Aorta (tissue), 5 donors: ENCODE data around the gene SOD2. TPM values are rescaled to one million over a fixed set of nuclear protein-coding genes. Genes with fewer than 3 reads are reported as not detected.
"Not testable (repeated sequence)": the region's sequence is repeated elsewhere in the genome, so short reads cannot be mapped to it uniquely, and the experiment has no call there.

Experiments
- ATAC-seq: fragments of 200-7000 bp; cut with Tn5 transposase; one replicate; pipeline ENCODE4 v1.9.1; 2022; ENCODE audit warnings: moderate library complexity; ENCODE audit not compliant: low FRiP score
- DNase-seq, 2 donors: peaks; one replicate each; pipeline ENCODE4 v3.0.0-alpha.2; 2020
- H3K27ac ChIP-seq, 2 donors: one replicate each; pipeline ENCODE4 v1.5.1; 2013; ENCODE audit warnings: low read length in 2 of 2, mild to moderate bottlenecking in 2 of 2, moderate library complexity in 2 of 2, control low read depth in 1 of 2, inconsistent platforms in 1 of 2, low read depth in 1 of 2
- H3K27me3 ChIP-seq, 2 donors: one replicate each; pipeline ENCODE4 v1.6.1; 2013; ENCODE audit warnings: control low read depth in 1 of 2, low read length in 1 of 2, mild to moderate bottlenecking in 1 of 2, moderate library complexity in 1 of 2; ENCODE audit not compliant: insufficient read depth in 2 of 2, control insufficient read depth in 1 of 2
- H3K36me3 ChIP-seq, 2 donors: one replicate each; pipeline ENCODE4 v1.6.1; 2013; ENCODE audit warnings: control low read depth in 1 of 2, low read length in 1 of 2, mild to moderate bottlenecking in 1 of 2; ENCODE audit not compliant: insufficient read depth in 2 of 2, control insufficient read depth in 1 of 2
- H3K4me1 ChIP-seq, 2 donors: one replicate each; pipeline ENCODE4 v1.6.1; 2013; ENCODE audit warnings: low read length in 2 of 2, control low read depth in 1 of 2, mild to moderate bottlenecking in 1 of 2, moderate library complexity in 1 of 2; ENCODE audit not compliant: insufficient read depth in 2 of 2, control insufficient read depth in 1 of 2
- H3K4me3 ChIP-seq, 2 donors: one replicate each; pipeline ENCODE4 v1.5.1; 2013; ENCODE audit warnings: low read length in 2 of 2, control low read depth in 1 of 2, mild to moderate bottlenecking in 1 of 2
- H3K9me3 ChIP-seq: one replicate; pipeline ENCODE4 v1.6.1; 2013; ENCODE audit warnings: mild to moderate bottlenecking, low read length; ENCODE audit not compliant: control insufficient read depth
- WGBS, 2 donors: extraction: QIAGEN DNeasy Blood & Tissue Kit; methylation state at CpG; one replicate each; pipeline ENCODE4 v1.1.7; 2013; 5-methylcytosine and 5-hydroxymethylcytosine counted together
- intact Hi-C, 2 donors: fragments of 100-400 bp; cut with DNase I; formaldehyde crosslinking; loops; one replicate each; pipeline versions ENCODE4 v1.14.2 to v1.15.0; 2022
- polyA plus RNA-seq, 2 donors: library from polyadenylated mRNA; stranded (reverse); fragments of 200-250 nt; gene quantifications; one replicate each; pipeline ENCODE4 v1.2.3, GENCODE V29; 2013
- total RNA-seq, 2 donors: library from RNA; stranded (reverse); fragmentation: NEBNext Ultra II Directional; extraction: Animal tissue kit (Norgen Biotek cat#: 25700); gene quantifications; one replicate each; pipeline ENCODE4 v1.2.1, GENCODE V29; 2021
- donor health status: healthy with polysubstance abuse.
- donor health status: Bipolar disorder and iron deficiency.
- donor health status: DM: no; HTN: no; CAD: no.
- donor health status: DM: no; HTN: no; CAD: no.
- donor health status: DM: yes; HTN: yes; CAD: no.

Gene SOD2
- total and polyA plus RNA-seq, 4 donors: 98.1 to 624 (median 298) TPM

DNA sequence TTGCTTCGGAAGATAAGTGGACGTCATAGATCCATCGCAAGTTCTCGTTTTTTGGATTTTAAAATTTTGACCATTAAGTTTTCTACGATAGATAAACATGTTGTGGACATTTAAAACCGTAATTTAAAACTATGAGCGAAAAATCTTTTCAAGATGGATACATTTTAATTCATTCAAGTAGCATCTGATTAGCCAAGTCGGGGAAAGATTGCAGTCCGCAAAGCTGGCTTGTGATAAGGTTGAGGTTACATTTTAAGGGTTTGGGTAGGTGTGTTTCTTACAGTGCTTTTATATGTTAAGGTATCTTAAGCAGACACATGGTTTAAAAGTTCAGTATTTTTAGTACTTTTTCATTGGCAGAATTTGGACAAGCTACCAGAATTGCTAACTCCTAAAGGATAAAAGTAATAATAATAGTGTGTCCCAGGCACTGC is 35.5 kb upstream of the SOD2 start:
- 0 to 1% methylated on average over 9 of the region's 9 CpGs for WGBS, 2 donors
- H3K36me3 ChIP-seq: no peaks in the 10 kb centered on the region
- no peaks in the 10 kb centered on the region for H3K27me3 ChIP-seq
- peaks cover 0 to 2% of the 10 kb centered on the region in 2 donors for H3K4me1 ChIP-seq
- ATAC-seq (no peak), DNase-seq (no peak)
- H3K4me3 ChIP-seq: peak overlapping the region; percentile 64 to 81
- H3K27ac ChIP-seq: peak overlapping the region in 1 of 2 donors; percentile 93
- intact Hi-C loops: loop anchor here (5.0 kb wide), 2 partner anchors 34 to 36 kb away; partner anchors contain the start of genes ACAT2 (in 1 of the 2) and SOD2 (in 1 of the 2)
- no peaks in the 10 kb centered on the region for H3K9me3 ChIP-seq

DNA sequence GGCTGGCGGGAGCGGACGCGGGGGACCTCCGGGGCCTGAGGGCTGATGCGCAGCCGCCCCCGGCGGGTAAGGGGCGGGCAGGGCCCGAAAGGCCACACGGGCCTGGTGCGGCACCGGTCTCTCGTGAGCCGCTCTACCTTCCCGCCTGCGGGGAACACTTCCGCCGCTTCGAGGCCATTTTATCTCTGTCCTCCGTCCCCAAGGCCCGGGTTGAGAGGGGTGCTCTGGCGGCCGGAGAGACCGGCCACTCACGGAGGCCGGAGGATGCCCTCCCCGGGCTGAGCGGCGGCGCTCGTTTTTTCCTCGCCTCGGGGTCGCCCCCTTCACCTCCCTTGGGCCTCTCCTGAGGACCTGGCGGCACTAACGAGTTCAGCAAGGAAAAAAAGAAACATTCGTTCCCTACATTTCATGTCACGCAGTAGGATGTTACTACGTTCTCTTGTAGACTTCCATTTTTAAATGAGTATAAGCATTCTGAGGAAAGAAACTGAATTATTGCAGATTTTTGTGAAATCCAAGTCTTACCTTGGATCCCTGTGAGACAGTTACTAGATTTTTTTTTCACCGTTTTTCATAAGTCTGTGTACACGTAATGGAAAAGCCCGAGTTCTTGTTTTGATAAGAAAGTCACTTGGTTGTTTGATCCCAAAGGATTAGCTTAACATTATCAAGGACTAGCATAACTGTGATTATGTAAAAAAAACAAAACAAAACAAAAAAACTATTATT is 34.8 kb upstream of the SOD2 start:
- H3K27me3 ChIP-seq: no peaks in the 10 kb centered on the region
- peak overlapping the region; percentile 64 to 81 for H3K4me3 ChIP-seq
- H3K36me3 ChIP-seq: no peaks in the 10 kb centered on the region
- H3K27ac ChIP-seq: peak overlapping the region; percentile 93 to 97
- 1% methylated on average over 29 to 44 of the region's 44 CpGs for WGBS, 2 donors
- H3K4me1 ChIP-seq: peaks cover 0 to 2% of the 10 kb centered on the region in 2 donors
- no peaks in the 10 kb centered on the region for H3K9me3 ChIP-seq
- ATAC-seq (peak; percentile 69), DNase-seq (peak in 1 of 2 donors; percentile 68)
- intact Hi-C loops: loop anchor here (1.0 to 5.0 kb wide), 4 partner anchors 34 to 61 kb away; partner anchors contain the start of genes SOD2 (in 2 of the 2), ACAT2 (in 1 of the 2) and TCP1 (in 1 of the 2)

DNA sequence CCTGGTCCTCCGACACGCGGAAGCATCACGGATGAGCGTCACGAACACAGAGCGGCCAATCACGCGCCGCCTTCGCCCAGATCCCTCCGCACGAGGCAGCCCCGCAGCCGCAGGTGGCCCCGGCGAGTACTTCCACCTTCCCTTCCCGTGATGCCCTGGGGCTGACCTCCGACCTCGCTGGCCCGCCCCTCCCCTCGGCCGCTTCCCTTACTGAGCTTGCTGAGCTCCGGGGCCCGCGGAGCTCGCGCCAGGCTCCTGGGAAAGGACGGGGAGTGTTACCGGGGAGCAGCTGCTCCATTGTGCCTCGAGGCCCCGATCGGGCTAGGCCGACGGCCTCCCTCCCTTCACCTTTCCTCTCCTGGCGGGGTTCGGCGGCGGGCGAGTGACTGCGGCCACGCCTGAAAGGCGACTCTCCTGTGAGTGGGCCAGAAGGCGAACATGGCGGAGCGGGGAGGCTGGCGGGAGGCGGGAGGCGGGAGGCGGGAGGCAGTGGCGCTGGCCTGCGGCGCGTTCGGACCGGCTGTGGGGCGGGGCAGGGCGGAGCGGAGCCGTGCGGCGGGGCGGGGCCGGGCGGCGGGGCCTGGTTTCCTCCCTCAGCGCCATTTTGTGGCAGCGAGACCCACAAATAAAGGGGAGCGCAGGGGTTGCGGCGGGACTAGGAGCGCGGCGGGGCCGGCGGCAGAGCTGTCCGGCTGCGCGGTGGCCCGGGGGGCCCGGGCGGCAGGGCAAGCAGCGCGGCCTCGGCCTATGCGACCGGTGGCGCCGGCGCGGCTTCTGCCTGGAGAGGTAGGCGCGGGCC is 34.1 kb upstream of the SOD2 start, which contains the start of gene WTAP:
WTAP (plus strand) TSS at position 589 of the 799 bp plus-strand sequence. CDS start 8,760 bp downstream, outside the sequence.
- H3K36me3 ChIP-seq: no peaks in the 10 kb centered on the region
- H3K4me1 ChIP-seq: peaks cover 0 to 2% of the 10 kb centered on the region in 2 donors
- peak within 1 kb of the TSS; percentile 93 to 97 for H3K27ac ChIP-seq
- peak; percentile 96 for ATAC-seq
- peak within 1 kb of the TSS; percentile 80 to 81 for H3K4me3 ChIP-seq
- intact Hi-C loops: loop anchor here (1.0 to 5.0 kb wide), 4 partner anchors 34 to 62 kb away; partner anchors contain the start of genes SOD2 (in 2 of the 2), ACAT2 (in 1 of the 2) and TCP1 (in 1 of the 2)
- H3K9me3 ChIP-seq: no peaks in the 10 kb centered on the region
- DNase-seq: peak; percentile 97 to 98
- WGBS, 2 donors: 0% methylated on average over 68 to 93 of the region's 93 CpGs
- no peaks in the 10 kb centered on the region for H3K27me3 ChIP-seq

DNA sequence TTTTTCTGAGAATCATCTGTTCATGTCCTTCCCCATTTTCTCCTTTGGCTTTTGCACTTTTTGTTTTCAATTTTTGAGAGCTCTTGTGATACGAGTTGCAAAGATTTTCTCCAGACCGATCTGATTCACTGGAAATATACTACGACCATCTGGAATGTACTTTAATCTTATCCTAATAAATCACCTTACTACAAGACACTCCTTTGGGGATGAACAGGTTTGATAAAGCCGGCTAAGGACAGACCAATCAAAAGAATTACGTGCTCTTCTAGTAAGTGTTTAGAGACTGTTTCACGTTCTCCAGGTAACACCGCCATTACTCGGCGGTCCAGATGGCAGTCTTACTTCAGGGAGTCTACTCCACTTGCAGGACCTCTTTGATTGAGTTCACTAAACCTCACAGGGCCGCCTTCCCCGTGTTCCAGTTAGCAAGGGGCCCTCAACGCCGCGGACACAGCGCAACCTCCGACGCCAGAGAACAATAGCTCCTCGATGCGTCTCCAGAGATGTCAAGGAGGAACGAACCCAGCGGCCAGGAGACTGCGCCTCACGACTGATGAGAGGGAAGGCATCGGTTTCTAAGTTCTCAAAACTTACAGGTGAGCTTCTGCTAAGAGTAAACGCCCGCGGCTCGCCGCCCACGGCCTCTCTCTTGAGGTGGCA is 33.3 kb upstream of the SOD2 start:
- ATAC-seq (peak; percentile 50), DNase-seq (no peak)
- no peaks in the 10 kb centered on the region for H3K27me3 ChIP-seq
- WGBS, 2 donors: 1% methylated on average over 30 of the region's 30 CpGs
- H3K9me3 ChIP-seq: no peaks in the 10 kb centered on the region
- no peaks in the 10 kb centered on the region for H3K36me3 ChIP-seq
- intact Hi-C loops: loop anchor here (2.0 to 5.0 kb wide), 3 partner anchors 34 to 36 kb away; partner anchors contain the start of genes SOD2 (in 2 of the 2) and ACAT2 (in 1 of the 2)
- H3K27ac ChIP-seq: peak overlapping the region; percentile 24 to 91
- peak overlapping the region; percentile 49 to 81 for H3K4me3 ChIP-seq
- peaks cover 0 to 2% of the 10 kb centered on the region in 2 donors for H3K4me1 ChIP-seq

DNA sequence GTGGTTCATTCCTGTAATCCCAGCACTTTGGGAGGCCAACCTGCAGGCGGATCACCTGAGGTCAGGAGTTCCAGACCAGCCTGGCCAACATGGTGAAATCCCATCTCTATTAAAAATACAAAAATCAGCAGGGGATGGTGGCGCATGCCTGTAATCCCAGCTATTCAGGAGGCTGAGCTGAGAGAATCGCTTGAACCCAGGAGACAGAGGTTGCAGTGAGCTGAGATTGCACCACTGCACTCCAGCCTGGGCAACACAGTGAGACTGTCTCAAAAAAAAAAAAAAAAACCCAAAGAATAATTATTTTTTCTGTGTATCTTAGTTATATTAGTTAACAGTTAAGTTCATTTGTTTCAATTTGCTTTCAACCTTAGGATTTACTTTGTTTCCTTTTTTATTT is 32.2 kb upstream of the SOD2 start:
- H3K36me3 ChIP-seq, H3K9me3 ChIP-seq, DNase-seq, H3K27me3 ChIP-seq, ATAC-seq, H3K4me3 ChIP-seq, H3K4me1 ChIP-seq, H3K27ac ChIP-seq: not testable (repeated sequence)
- intact Hi-C loops: loop anchor here (5.0 kb wide), 2 partner anchors 33 to 37 kb away; partner anchors contain the start of genes ACAT2 (in 1 of the 2) and SOD2 (in 1 of the 2)
- WGBS, 2 donors: 95% methylated on average over 3 of the region's 3 CpGs

DNA sequence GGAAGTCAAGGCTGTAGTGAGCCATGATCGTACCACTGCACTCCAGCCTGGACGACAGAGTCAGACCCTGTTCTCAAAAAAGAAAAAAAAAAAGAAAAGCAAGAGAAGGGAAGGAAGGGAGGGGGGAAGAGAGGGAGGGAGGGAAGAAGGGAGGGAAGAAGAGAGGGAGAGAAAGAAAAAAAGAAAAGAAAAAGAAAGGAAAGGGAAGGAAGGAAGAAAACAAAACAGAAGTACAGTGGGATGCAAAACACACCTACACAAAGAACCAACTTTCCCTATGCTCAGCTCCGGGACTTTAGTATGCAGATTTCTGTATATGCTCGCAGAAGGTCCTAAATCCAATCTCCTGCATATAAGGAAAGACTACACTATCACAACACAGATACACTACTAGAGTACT is 31.7 kb upstream of the SOD2 start:
- Histone ChIP-seq H3K27ac (no peak overlapping the region), H3K4me3 (no peak overlapping the region), H3K9me3 (no peaks in the 10 kb centered on the region), H3K4me1 (peaks cover 0 to 2% of the 10 kb centered on the region in 2 donors), H3K27me3 (no peaks in the 10 kb centered on the region), H3K36me3 (no peaks in the 10 kb centered on the region)
- WGBS, 2 donors: 86 to 89% methylated on average over 4 of the region's 4 CpGs
- DNase-seq: no peak
- intact Hi-C loops: loop anchor here (5.0 kb wide), 2 partner anchors 32 to 38 kb away; partner anchors contain the start of genes ACAT2 (in 1 of the 2) and SOD2 (in 1 of the 2)
- ATAC-seq: no peak

DNA sequence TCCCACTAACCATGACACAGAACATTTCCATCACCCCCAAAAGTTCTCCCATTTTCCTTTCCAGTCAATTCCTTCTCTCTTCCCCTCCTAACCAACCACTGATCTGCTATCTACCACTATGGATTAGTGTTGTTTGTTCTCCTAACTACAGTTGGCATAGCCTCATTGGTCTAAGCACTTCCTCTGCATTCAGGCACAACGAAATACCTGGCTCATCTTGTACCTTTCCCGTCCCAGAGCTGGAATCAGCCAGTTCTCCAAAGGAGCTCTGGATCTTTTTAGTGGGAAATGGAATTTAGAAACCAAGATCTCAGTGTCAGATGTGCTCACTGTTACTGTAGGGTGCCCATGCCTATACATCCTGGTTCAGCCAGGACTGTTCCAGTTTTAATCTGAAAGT is 30.2 kb upstream of the SOD2 start:
- H3K36me3 ChIP-seq: no peaks in the 10 kb centered on the region
- 96 to 98% methylated on average over 2 of the region's 2 CpGs for WGBS, 2 donors
- H3K27ac ChIP-seq: no peak overlapping the region
- no peak overlapping the region for H3K4me3 ChIP-seq
- DNase-seq (no peak), ATAC-seq (no peak)
- intact Hi-C loops: no loop called here
- no peaks in the 10 kb centered on the region for H3K4me1 ChIP-seq
- H3K27me3 ChIP-seq: no peaks in the 10 kb centered on the region
- H3K9me3 ChIP-seq: no peaks in the 10 kb centered on the region

DNA sequence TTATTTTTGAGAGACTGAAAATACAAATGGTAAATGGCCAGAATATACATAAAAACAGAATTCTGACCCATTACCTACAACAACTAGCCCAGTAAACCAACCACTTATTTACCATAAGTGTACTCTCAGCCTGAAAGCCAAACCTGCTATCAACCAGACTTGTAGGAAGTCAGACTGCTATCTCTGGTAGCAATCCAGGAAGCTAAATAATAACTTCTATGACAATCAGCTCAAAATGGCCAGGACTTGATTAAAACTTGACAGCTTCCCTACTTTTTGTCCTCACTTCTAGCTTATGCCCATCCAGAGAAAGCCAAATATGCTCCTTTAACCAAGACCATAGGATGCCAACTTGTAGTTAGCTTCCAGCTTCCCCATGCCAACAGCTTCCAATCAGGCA is 29.6 kb upstream of the SOD2 start:
- H3K27ac ChIP-seq: no peak overlapping the region
- intact Hi-C loops: no loop called here
- DNase-seq (no peak), ATAC-seq (no peak)
- H3K4me3 ChIP-seq: no peak overlapping the region
- no peaks in the 10 kb centered on the region for H3K36me3 ChIP-seq
- no peaks in the 10 kb centered on the region for H3K27me3 ChIP-seq
- no peaks in the 10 kb centered on the region for H3K9me3 ChIP-seq
- no peaks in the 10 kb centered on the region for H3K4me1 ChIP-seq
